ENCODE results near the gene DCLRE1C.

GRCh38 chr10:14995964-14996565, 42.2 kb upstream of the DCLRE1C start:
- no peak for TF ChIP-seq POLR2A (IDR thresholded peaks at IDR 0.05)
- no peak for TF ChIP-seq CTCF (IDR thresholded peaks at IDR 0.05)
